Panc1 (cell line): Measurements from ENCODE around the gene TNNI3K. TPM values are rescaled to one million over a fixed set of nuclear protein-coding genes. Genes with fewer than 3 reads are reported as not detected.

Source experiments
- ATAC-seq: fragments of 200-7000 bp; cut with Tn5 transposase; 2 replicates; pipeline ENCODE4 v1.9.1; 2020; ENCODE audit warnings: mild to moderate bottlenecking, moderate library complexity
- BruUV-seq: library from RNA; stranded (reverse); fragments of 400-500 nt; replicated peaks from 2 replicates; lab custom pipeline; 2021; lab: Mats Ljungman, UMichigan
- CTCF ChIA-PET: fragments of 300-600 bp; sonication (Branson Sonifier 250); formaldehyde crosslinking; loops from one replicate; lab custom pipeline; 2022; ENCODE audit warnings: antibody characterized with exemption; lab: Charles Lee
- POLR2A ChIA-PET: fragments of 300-600 bp; sonication (Branson Sonifier 250); formaldehyde crosslinking; loops from one replicate; lab custom pipeline; 2022; ENCODE audit warnings: antibody characterized with exemption; lab: Charles Lee
- DNase-seq: peaks from one replicate; pipeline ENCODE4 v3.0.0-alpha.2; 2010; ENCODE audit warnings: low read depth, low spot score
- H3K27ac ChIP-seq: 2 replicates; pipeline ENCODE4 v1.5.1; 2011; ENCODE audit warnings: mild to moderate bottlenecking, low read length, inconsistent platforms
- H3K27me3 ChIP-seq: fragments of 200-500 bp; sonication (Bioruptor generic); 2 replicates; pipeline ENCODE4 v1.6.0; 2014; ENCODE audit warnings: low read length, inconsistent platforms; ENCODE audit not compliant: control insufficient read depth, insufficient read depth
- H3K36me3 ChIP-seq: fragments of 200-500 bp; sonication (Bioruptor generic); 2 replicates; pipeline ENCODE4 v1.5.1; 2014; ENCODE audit warnings: inconsistent platforms, mild to moderate bottlenecking, low read length, moderate library complexity; ENCODE audit not compliant: control insufficient read depth, insufficient read depth
- H3K4me1 ChIP-seq: 2 replicates; pipeline ENCODE4 v1.5.1; 2011; ENCODE audit warnings: inconsistent platforms, mild to moderate bottlenecking, low read length, moderate library complexity; ENCODE audit not compliant: control insufficient read depth, insufficient read depth
- H3K4me3 ChIP-seq, 2 experiments: 2 replicates each; pipeline ENCODE4 v1.5.1; 2011 to 2012; ENCODE audit warnings: low read depth in 2 of 2, low read length in 2 of 2, mild to moderate bottlenecking in 2 of 2, inconsistent platforms in 1 of 2, moderate library complexity in 1 of 2
- H3K9me3 ChIP-seq: fragments of 200-500 bp; sonication (Bioruptor generic); 2 replicates; pipeline ENCODE4 v1.5.1; 2014; ENCODE audit warnings: low read depth, mild to moderate bottlenecking, inconsistent platforms, low read length, moderate library complexity; ENCODE audit not compliant: control insufficient read depth, insufficient read depth
- POLR2AphosphoS5 ChIP-seq: IDR thresholded peaks from 2 replicates; pipeline ENCODE4 v1.6.1; 2012; ENCODE audit warnings: mild to moderate bottlenecking, low read depth, low read length, moderate library complexity
- SIN3A ChIP-seq: IDR thresholded peaks from 2 replicates; pipeline ENCODE4 v1.6.1; 2012; ENCODE audit warnings: low read depth, mild to moderate bottlenecking, low read length, moderate library complexity, borderline replicate concordance; ENCODE audit not compliant: insufficient read depth
- TCF7L2 ChIP-seq: IDR thresholded peaks from 2 replicates; pipeline ENCODE4 v1.6.1; 2011; ENCODE audit warnings: mild to moderate bottlenecking, low read depth, low read length, inconsistent platforms
- in situ Hi-C: cut with HindIII; loops from 2 replicates; pipeline ENCODE4 v1.10.0; 2016; ENCODE audit warnings: low sequenced_read_pairs, low pct_unique_long_range_greater_than_20kb
- intact Hi-C: fragments of 100-400 bp; cut with micrococcal nuclease; formaldehyde crosslinking; loops from one replicate; pipeline ENCODE4 v1.10.0; 2022; ENCODE audit not compliant: unreplicated experiment
- total RNA-seq: library from RNA; stranded (reverse); gene quantifications from one replicate; pipeline ENCODE4 v1.2.1, GENCODE V29; 2021; ENCODE audit not compliant: unreplicated experiment
- TF ChIP-seq, protein P1 (sequence below), 2 experiments: IDR thresholded peaks; 2 replicates each; pipeline ENCODE4 v1.6.1; 2011 to 2012; ENCODE audit warnings: low read depth in 2 of 2, control low read depth in 1 of 2, low read length in 1 of 2, mild to moderate bottlenecking in 1 of 2, moderate library complexity in 1 of 2; ENCODE audit not compliant: insufficient read depth in 1 of 2
- TF ChIP-seq, protein P2 (sequence below): fragments of 450-650 bp; IDR thresholded peaks from 2 replicates; pipeline ENCODE4 v1.5.1; 2017; ENCODE audit warnings: mild to moderate bottlenecking

TNNI3K gene
- total RNA-seq, 1 experiment from 2014 or later: not detected

DNA sequence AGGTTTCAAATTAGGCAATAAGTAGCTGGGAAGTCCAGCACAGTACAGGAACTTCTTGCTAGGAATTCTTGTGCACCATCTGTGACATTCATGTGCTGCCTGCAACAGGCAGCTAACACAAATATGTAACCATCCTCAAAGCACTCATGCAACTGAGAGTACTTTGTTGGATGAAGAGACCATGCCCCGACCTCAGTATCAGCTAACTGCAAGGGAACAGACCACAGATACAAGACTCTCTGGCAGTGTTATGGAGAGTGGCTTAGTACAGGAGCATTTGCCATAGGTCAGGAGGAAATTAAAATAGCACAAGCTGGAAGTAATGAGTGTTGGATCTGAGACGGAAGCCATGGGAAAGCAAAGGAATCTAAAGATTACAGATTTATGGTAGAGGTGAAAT lies 153.7 kb downstream of the TNNI3K start:
- intact Hi-C loops: no loop called here
- H3K27me3 ChIP-seq: no peaks in the 10 kb centered on the region
- TF ChIP-seq, protein P1, sequence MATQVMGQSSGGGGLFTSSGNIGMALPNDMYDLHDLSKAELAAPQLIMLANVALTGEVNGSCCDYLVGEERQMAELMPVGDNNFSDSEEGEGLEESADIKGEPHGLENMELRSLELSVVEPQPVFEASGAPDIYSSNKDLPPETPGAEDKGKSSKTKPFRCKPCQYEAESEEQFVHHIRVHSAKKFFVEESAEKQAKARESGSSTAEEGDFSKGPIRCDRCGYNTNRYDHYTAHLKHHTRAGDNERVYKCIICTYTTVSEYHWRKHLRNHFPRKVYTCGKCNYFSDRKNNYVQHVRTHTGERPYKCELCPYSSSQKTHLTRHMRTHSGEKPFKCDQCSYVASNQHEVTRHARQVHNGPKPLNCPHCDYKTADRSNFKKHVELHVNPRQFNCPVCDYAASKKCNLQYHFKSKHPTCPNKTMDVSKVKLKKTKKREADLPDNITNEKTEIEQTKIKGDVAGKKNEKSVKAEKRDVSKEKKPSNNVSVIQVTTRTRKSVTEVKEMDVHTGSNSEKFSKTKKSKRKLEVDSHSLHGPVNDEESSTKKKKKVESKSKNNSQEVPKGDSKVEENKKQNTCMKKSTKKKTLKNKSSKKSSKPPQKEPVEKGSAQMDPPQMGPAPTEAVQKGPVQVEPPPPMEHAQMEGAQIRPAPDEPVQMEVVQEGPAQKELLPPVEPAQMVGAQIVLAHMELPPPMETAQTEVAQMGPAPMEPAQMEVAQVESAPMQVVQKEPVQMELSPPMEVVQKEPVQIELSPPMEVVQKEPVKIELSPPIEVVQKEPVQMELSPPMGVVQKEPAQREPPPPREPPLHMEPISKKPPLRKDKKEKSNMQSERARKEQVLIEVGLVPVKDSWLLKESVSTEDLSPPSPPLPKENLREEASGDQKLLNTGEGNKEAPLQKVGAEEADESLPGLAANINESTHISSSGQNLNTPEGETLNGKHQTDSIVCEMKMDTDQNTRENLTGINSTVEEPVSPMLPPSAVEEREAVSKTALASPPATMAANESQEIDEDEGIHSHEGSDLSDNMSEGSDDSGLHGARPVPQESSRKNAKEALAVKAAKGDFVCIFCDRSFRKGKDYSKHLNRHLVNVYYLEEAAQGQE (IDR thresholded peaks at IDR 0.05; ENCODE audit: insufficient read depth in 1 of 2, low read depth in 2 of 2, low read length in 1 of 2): no peak
- TF ChIP-seq, protein P2, sequence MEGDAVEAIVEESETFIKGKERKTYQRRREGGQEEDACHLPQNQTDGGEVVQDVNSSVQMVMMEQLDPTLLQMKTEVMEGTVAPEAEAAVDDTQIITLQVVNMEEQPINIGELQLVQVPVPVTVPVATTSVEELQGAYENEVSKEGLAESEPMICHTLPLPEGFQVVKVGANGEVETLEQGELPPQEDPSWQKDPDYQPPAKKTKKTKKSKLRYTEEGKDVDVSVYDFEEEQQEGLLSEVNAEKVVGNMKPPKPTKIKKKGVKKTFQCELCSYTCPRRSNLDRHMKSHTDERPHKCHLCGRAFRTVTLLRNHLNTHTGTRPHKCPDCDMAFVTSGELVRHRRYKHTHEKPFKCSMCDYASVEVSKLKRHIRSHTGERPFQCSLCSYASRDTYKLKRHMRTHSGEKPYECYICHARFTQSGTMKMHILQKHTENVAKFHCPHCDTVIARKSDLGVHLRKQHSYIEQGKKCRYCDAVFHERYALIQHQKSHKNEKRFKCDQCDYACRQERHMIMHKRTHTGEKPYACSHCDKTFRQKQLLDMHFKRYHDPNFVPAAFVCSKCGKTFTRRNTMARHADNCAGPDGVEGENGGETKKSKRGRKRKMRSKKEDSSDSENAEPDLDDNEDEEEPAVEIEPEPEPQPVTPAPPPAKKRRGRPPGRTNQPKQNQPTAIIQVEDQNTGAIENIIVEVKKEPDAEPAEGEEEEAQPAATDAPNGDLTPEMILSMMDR: no peak
- TF ChIP-seq SIN3A (no peak), TCF7L2 (no peak), POLR2AphosphoS5 (no peak)
- ATAC-seq (no peak), DNase-seq (no peak)
- no peaks in the 10 kb centered on the region for H3K9me3 ChIP-seq
- no TSS peak for BruUV-seq
- H3K4me3 ChIP-seq: no peak overlapping the region
- in situ Hi-C loops: no loop called here
- no peaks in the 10 kb centered on the region for H3K36me3 ChIP-seq
- H3K27ac ChIP-seq: no peak overlapping the region
- no peaks in the 10 kb centered on the region for H3K4me1 ChIP-seq
- ChIA-PET POLR2A (no interaction called here), CTCF (no interaction called here)

- DNase-seq (no peak), ATAC-seq (no peak)
- Histone ChIP-seq H3K4me3 (no peak overlapping the region), H3K4me1 (no peaks in the 10 kb centered on the region), H3K27me3 (no peaks in the 10 kb centered on the region), H3K27ac (no peak overlapping the region), H3K9me3 (no peaks in the 10 kb centered on the region), H3K36me3 (no peaks in the 10 kb centered on the region)
- POLR2A ChIA-PET: no interaction called here
- CTCF ChIA-PET: no interaction called here
- BruUV-seq: no TSS peak
- in situ Hi-C loops (no loop called here), intact Hi-C loops (no loop called here)
- TF ChIP-seq TCF7L2 (no peak), SIN3A (no peak), POLR2AphosphoS5 (no peak)
- TF ChIP-seq, protein P1 (IDR thresholded peaks at IDR 0.05; ENCODE audit: insufficient read depth in 1 of 2, low read depth in 2 of 2, low read length in 1 of 2): no peak
- TF ChIP-seq, protein P2: no peak
These were observed 157.0 kb downstream of the TNNI3K start for GRCh38 chr1:74392186-74392585.
